HPDE6-E6E7 (cell line): ENCODE results near the gene TFDP3.

ENCODE experiments used
- DNase-seq: peaks from one replicate; pipeline ENCODE4 v3.0.0; 2011; ENCODE audit warnings: missing footprints; ENCODE audit errors: extremely low spot score

TFDP3 gene, protein sequence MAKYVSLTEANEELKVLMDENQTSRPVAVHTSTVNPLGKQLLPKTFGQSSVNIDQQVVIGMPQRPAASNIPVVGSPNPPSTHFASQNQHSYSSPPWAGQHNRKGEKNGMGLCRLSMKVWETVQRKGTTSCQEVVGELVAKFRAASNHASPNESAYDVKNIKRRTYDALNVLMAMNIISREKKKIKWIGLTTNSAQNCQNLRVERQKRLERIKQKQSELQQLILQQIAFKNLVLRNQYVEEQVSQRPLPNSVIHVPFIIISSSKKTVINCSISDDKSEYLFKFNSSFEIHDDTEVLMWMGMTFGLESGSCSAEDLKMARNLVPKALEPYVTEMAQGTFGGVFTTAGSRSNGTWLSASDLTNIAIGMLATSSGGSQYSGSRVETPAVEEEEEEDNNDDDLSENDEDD

DNA sequence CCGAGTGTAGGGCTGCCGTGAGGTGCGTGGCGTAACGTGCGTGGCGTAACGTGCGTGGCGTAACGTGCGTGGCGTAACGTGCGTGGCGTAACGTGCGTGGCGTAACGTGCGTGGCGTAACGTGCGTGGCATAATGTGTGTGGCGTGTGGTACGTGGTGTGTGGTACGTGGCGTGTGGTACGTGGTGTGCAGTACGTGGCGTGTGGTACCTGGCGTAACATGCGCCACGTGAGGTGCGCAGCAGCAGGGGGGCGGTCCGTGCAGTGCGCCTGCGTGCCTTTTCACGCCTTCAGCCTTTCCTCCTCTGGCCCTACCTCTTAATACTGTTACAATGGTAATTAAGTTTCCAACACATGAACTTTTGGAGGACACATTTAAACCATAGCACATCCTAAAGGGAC lies at the start of gene TFDP3:
TFDP3 (minus strand) TSS at position 26 of the 400 bp plus-strand sequence. CDS start 95 bp downstream, outside the sequence.
- DNase-seq: no peak

DNA sequence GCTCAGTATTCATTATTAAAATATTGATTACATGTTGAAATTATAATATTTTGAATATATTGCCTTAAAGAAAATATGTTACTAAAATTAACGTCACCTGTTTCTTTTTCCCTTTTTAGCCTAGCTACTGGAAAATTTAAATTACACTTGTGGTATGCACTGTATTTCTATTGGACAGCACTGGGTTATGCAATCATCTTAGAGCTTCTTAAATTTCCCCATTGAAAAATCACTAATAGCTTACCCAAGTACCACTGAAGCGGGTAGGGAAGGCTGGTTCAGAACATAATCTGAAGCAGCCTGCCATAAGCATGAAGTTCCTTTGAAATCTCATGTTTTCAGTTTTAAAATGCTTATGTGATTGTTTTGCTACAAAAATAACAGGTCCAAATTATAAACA lies 49.5 kb upstream of the TFDP3 start:
- no peak for DNase-seq

DNA sequence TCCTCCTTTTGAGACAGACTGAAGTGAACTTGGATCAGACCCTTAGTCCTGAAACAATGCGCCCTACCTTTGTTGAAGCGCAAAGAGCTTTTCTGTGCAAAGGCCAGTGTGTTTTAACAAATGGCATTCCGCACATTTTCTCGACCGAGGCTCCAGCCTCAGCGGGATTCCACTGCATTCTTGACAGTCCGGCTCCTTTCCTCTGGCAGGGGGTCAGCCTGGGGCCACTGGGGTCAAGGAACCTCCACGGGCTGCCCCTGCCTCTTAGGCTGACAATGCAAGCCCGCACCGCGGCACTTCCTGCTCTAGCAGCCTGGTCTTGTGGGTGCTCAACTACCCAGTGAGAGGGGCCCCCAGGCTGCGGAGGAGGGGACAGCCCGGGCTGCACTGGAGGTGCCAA lies 47.2 kb upstream of the TFDP3 start:
- no peak for DNase-seq

DNA sequence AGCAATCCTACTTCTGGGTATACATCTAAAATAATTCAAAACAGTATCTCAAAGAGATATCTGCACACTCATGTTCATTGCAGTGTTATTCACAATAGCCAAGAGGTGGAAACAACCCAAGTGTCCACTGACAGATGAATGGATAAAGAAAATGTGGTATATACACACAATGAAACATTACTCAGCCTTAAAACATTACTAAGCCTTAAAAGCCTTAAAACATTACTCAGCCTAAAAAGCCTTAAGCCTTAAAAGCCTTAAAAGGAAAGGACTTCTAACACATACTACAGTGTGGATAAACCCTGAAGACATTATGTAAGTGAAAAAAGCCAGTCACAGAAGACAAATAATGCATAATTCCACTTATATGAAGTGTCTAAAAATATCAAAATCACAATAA lies 40.3 kb upstream of the TFDP3 start:
- no peak for DNase-seq

DNA sequence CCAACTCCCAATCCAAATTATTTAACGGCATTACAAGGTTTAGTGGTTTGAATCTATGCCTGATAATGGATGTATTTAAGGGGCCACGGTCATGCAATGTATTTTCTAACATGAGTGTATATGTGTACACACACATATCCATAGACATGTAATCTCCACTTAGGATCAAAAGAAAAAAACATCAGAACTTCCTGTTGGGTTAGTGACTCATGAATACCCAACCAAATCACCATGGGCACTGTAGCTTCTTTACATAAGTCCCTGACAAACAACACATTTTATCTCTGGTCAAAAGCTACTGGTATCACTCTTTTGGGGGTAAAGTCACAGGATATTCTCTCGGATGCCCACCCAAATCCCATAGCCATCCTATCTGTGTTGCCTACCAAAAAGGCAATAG lies 36.5 kb upstream of the TFDP3 start:
- DNase-seq: peak; percentile 13

DNA sequence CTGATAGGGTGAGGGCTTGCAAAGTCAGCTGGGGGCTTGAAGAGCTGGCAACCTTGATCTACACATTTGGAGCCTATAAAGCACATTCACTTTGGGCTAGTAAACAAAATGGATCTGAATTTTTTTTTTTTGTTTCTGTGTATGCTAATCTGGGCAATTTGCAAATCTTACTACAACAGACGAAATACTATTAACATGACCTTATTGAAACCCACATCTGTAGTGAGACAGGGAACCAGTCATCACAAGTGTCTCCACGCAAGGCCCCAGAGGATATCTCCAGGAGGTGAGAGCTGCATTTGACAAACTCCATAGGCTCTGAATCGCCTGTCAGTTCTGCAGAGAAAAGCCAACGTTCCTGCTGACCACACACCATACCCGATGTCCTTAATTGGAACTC lies 33.0 kb upstream of the TFDP3 start:
- no peak for DNase-seq

DNA sequence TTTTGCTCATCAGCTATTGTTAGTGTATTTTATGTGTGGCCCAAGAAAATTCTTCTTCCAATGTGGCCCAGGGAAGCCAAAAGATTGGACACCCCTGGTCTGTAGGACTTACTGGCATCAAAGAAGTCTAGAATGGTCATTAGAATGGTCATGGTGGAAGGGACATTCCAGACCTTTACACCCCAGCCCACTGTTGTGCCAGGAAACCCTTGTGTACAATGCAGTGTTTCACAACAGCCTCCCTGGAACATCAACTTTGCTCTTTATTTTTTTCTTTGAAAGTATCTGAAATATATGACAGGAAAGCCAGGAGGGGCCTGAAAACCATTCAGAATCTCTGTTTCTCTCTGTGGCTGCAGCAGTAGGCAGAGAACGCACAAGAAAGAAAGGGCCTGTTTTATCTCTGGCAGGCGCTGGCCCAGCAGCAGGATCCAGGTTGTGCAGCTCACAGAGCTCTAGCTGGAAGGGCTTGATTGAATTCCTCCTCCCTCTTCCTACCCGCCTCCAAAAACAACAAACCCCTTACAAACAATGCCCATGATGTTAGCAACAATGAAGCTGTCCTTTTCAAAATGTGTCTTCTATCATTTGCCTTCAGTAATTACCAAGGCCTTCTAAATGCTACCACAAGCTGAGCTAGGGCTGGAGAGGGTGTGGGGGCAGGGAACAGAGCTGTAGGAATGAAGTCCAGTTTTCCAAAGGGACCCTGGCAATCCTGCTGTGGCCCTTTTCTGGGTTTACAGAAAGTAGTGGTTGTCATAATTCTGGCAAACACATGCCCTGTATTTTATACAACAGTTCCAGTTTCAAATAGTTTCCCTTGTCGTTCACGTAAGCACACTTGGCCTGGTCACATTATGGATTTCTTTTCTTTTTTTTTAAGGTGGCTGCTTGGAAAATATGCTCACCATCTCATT lies 32.3 kb upstream of the TFDP3 start:
- DNase-seq: no peak

DNA sequence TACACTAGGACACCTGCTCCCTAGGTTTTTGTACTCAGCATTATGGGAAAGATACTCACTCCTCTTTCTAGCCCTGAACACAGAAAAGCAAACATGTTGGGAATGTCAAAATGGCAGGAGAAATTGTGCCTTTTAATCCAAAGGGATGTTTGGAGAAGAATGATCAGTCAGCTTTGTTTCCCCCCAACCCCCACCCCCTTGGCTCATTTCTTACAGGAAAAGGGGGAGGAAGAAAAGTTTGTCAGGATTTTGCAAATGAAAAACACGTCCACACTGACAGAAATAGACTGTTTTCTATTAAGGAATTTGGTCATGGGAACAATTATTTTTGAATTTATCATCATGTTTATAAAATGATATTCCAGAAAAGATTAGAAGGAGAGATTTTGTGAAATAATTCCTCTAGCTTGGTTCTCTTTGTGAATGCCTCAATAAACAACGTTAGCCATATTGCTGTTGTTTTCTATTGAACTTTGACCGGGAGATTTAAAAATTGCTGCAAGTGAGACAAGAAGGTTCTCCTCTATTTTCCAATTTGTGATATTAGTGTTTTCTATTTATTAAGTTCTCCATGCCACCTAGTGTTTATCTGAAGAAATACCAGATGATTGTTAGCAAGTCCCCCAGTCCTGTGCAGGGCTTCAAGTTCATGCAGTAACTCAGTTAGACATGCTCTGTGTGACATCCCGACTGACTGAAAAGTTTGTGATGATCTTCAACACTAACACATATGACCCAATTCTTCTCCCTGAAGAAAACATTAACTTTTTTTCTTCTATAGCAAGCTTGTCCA lies 31.3 kb upstream of the TFDP3 start:
- no peak for DNase-seq

DNA sequence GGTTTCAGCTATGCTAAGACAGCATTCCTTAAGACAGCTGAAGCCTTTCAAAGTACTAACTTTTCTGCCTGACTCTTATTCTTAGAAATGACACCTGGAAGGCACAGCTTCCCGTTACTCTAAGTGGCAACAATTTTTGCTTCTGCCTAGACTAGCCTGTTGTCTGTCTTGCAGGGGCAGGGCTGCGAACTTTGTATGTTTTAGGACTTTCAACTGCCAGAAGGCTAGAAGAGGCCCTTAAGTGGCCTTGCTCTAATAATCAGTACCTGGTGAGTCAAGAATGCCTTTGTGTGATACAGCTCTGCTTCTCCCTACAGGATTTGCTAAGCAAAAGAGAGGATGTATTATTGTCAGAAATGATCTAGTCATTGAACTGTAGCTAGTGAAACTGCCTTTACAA lies 30.0 kb upstream of the TFDP3 start:
- DNase-seq: no peak

DNA sequence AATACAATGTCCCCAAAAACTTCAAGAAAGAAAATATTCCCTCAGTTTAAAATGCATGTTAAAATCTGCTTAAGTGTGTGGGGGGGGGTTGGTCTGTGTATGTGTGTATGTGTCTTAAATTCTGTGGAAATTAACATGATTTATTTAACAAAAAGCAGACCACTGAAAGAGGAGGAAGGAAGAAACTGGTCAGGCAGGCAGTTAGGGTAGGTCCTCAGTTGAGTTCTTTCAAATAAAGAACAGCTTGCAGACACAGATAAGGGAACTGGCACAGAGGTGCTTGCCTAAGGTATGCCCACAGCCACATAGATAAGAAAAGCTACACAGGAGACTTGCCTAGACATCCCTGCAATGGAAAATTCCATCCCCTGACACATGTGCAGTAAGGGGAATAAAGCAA lies 28.8 kb upstream of the TFDP3 start:
- no peak for DNase-seq

DNA sequence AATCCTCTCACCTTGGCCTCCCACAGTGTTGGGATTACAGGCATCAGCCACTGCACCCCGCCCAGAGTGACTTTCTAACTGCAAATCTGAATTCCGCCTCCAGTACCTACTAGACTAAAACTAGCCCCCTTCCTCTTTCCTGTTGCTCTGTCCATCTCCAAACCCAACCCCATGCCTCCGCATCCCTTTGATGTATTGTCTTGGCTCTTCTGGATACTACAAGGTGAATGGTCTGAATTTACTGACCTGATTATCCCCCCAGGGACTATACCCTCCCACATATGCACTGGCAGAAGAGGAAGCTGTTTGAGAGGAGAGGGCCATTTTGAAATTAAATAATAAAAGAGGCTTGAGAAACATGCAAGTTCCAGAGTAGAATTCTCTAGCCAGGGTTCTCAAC lies 17.7 kb upstream of the TFDP3 start:
- DNase-seq: no peak

DNA sequence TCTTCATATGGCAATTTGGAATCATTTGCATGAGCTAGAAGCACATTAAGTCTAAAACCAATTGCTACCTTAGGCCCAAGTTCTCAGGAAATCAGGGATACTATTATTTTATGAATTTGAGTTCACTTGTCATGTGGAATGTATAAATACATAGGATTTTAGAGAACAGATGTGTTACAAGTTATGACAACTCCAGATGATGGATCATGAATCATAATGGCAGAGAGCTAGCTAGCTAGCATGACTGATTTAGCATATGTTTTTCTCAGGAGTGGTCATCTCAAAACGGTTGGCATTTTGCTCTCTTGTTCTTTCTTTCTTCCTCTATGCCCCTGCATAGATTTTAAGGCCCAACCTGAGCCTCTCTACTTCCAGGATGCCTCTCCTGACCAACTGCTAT lies 14.2 kb upstream of the TFDP3 start:
- no peak for DNase-seq

DNA sequence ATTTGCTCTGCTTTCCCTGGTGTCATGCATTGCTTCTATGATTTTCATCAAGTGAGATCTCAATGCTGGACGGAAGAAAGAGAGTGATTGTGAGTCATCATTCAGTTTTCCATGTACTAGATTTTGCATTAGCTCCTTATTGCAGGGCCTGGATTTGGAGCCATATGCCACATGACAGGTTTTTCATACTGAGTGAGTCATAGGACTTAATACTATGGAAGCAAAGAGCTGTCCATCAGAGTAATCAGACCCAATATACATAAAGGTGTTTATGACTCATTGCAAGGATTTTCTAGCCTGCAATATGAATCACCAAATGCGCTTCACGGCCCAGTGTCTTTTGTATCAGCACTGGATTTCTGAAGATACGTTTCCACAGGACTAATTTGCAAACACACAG lies 11.2 kb upstream of the TFDP3 start:
- DNase-seq: peak; percentile 63

DNA sequence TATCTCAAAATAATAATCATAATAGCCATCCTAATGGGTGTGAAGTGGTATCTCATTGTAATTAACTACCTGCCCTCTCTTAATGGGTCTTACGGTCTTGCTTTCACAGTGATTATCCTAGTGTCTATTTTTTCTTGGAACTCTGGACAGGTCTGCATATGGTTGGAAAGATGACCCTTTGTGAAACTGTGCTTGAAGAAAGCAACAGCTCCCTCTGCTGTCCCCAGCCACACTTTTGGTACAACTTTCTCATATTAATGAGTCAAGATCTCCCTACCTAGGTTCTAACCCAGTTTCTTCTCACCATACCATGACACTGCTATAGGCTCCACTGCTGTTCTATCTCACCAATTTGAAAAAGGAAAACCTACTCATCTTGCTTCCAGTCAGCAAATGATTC lies 2.4 kb downstream of the TFDP3 start:
- no peak for DNase-seq

DNA sequence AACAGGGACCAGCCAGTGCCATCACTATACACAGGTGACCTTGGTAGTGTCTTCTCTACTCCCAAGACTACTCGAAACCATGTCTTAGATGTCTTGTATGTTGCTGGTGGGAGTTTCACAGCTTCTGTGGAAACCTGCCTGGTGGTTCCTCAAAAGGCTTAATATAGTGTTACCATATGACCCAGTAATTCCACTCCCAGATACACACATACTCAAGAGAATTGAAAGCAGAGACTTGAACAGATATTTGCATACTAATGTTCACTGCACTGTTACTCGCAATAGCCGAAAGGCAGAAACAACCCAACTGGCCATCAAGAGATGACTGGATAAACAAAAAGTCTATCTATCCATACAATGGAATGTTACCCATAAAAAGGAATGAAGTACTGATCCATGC lies 3.1 kb downstream of the TFDP3 start:
- no peak for DNase-seq

DNA sequence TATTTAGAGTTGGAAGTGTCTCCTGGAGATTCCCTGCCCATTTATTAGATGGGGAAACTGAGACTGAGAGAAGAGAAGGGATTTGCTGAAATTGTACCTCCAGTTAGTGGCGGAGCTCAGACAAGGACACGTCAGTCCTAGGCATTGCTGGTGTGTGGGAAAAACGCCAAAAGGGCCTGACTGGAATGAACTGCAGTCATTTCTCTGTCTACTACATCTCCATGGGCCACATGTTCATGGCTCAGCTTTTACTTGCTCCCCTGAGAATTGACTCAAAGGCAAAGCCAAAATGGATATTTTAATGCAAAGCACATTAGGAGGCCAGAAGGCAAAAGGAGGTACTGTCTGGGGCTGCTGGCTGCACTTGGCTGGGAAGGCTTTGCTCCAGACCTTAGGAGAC lies 3.9 kb downstream of the TFDP3 start:
- no peak for DNase-seq

DNA sequence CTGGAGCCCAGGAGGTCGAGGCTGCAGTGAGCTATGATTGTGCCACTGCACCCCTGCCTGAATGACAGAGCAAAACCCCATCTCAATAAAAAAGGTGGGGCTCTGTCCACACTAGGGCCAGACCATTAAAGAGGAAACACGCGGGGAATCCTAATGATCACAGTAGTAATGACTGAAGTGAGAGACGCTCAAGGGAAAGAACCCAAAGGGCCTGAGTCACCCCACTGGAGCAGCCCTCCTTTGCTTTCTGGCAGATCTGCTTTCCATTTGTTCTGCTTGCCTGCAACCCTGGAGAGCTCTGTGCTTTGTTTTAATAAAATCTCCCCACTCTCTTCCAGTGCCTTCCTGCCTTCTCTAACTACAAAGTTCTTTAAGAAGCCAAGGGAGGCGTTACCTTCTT lies 5.0 kb downstream of the TFDP3 start:
- no peak for DNase-seq

DNA sequence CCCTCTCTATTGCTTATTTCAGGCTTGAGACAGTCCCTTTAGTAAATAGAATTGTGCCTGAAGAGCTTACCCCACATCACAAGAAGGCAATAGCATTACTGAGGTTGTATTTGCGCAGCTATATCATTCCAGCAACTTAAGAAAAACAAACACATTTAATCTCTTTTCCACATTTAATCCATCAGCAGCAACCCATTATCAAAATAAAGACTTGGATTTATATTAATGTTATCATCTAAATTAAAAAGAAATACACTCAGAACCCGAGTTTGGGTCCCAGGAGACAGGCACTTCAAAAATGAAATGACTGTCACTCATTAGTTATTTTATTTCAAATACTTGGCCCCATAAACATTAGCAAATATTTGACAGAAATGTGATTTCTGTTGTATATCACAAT lies 10.4 kb downstream of the TFDP3 start:
- DNase-seq: no peak

DNA sequence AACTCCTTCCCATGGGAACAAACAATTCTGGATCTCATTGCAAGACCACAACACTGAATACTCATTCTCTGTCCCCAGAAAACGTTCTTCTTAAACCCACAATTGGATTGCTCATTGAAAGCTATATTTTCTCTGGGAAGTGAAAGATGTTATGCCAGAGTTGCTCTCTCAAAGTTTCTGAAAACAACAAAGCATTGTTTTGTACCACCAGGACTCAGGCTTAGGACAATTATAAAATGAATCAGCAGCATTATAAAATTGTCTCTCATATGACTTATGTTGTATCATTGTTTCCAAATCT lies 26.5 kb downstream of the TFDP3 start:
- no peak for DNase-seq

DNA sequence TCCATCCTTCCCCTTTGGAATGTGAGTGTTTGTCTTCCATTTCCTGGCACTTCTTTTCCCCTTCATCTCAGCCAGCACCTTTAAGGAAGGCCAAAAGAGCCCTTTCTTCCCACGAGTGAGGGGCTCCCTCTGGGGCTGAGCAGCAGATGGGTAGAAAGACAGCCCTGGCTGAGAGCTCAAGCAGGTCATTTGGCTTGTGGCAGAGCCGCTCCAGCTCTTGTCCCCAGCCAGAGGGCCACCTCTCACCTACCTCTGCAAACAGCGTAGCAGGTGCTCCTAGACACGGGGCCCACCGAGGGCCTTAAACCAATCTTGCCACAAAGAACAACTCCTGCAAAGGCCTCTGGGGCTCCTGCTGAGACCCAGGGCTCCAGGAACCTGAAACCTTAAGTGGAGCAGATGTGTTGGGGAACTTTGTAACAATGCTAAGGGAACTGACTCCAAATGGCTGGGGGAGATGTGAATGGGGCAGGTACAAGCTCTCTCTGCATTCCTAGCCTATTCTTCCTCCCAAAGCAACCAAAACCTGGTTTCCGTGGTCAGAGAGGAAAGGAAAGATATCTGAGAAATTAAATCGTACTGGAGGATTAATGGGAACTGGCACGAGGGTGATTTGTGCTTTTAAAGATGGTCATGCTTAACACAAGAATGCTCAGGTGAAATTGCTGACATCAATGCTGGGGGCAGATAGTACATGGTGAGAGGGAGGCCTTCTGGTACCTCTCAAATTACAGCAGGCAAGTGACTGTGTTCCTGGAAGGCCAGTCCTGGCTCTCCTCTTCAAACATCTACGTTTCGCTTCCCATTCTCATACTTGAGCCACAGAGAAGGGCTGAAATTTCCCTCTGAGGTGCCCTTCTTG lies 27.0 kb downstream of the TFDP3 start:
- DNase-seq: no peak

DNA sequence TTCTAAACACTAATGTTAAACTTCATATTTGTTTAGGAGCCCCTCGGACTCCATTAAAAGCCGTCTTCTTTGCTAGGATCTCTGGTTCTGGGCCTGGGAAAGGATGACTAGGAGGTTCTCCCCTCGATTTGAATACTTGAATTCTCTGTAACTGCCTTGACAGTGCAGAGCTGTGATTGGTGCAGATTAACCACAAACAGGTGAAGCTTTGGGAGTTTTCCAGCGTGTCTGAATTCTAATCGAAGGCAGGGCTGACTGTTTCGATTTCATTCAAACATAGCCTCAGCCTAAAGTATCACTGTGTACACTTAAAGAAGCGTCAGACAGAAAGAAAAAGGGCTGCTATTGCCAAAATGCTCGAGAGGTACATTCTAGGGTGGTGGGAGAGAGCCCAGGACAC lies 29.0 kb downstream of the TFDP3 start:
- no peak for DNase-seq
